Measurements from ENCODE around the gene ERICH3.

- TF ChIP-seq, protein P1, sequence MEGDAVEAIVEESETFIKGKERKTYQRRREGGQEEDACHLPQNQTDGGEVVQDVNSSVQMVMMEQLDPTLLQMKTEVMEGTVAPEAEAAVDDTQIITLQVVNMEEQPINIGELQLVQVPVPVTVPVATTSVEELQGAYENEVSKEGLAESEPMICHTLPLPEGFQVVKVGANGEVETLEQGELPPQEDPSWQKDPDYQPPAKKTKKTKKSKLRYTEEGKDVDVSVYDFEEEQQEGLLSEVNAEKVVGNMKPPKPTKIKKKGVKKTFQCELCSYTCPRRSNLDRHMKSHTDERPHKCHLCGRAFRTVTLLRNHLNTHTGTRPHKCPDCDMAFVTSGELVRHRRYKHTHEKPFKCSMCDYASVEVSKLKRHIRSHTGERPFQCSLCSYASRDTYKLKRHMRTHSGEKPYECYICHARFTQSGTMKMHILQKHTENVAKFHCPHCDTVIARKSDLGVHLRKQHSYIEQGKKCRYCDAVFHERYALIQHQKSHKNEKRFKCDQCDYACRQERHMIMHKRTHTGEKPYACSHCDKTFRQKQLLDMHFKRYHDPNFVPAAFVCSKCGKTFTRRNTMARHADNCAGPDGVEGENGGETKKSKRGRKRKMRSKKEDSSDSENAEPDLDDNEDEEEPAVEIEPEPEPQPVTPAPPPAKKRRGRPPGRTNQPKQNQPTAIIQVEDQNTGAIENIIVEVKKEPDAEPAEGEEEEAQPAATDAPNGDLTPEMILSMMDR (IDR thresholded peaks at IDR 0.05; ENCODE audit: low read depth, low read length, missing input control): no peak
- TF ChIP-seq ATF3 (IDR thresholded peaks at IDR 0.05) (no peak), SP1 (IDR thresholded peaks at IDR 0.05) (no peak), EGR1 (IDR thresholded peaks at IDR 0.05; ENCODE audit: low read depth in 2 of 2) (no peak), HNF4G (IDR thresholded peaks at IDR 0.05) (no peak)
- TF ChIP-seq, protein P2, sequence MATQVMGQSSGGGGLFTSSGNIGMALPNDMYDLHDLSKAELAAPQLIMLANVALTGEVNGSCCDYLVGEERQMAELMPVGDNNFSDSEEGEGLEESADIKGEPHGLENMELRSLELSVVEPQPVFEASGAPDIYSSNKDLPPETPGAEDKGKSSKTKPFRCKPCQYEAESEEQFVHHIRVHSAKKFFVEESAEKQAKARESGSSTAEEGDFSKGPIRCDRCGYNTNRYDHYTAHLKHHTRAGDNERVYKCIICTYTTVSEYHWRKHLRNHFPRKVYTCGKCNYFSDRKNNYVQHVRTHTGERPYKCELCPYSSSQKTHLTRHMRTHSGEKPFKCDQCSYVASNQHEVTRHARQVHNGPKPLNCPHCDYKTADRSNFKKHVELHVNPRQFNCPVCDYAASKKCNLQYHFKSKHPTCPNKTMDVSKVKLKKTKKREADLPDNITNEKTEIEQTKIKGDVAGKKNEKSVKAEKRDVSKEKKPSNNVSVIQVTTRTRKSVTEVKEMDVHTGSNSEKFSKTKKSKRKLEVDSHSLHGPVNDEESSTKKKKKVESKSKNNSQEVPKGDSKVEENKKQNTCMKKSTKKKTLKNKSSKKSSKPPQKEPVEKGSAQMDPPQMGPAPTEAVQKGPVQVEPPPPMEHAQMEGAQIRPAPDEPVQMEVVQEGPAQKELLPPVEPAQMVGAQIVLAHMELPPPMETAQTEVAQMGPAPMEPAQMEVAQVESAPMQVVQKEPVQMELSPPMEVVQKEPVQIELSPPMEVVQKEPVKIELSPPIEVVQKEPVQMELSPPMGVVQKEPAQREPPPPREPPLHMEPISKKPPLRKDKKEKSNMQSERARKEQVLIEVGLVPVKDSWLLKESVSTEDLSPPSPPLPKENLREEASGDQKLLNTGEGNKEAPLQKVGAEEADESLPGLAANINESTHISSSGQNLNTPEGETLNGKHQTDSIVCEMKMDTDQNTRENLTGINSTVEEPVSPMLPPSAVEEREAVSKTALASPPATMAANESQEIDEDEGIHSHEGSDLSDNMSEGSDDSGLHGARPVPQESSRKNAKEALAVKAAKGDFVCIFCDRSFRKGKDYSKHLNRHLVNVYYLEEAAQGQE (IDR thresholded peaks at IDR 0.05): no peak
- TF ChIP-seq, protein P3, sequence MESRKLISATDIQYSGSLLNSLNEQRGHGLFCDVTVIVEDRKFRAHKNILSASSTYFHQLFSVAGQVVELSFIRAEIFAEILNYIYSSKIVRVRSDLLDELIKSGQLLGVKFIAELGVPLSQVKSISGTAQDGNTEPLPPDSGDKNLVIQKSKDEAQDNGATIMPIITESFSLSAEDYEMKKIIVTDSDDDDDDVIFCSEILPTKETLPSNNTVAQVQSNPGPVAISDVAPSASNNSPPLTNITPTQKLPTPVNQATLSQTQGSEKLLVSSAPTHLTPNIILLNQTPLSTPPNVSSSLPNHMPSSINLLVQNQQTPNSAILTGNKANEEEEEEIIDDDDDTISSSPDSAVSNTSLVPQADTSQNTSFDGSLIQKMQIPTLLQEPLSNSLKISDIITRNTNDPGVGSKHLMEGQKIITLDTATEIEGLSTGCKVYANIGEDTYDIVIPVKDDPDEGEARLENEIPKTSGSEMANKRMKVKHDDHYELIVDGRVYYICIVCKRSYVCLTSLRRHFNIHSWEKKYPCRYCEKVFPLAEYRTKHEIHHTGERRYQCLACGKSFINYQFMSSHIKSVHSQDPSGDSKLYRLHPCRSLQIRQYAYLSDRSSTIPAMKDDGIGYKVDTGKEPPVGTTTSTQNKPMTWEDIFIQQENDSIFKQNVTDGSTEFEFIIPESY (IDR thresholded peaks at IDR 0.05): no peak
Measured at GRCh38 chr1:74714429-74715235, 41.0 kb upstream of the ERICH3 start.

Measured in liver (tissue), 3 donors.